Calu3 (cell line): ENCODE data around the gene C12orf50. TPM values are rescaled to one million over a fixed set of nuclear protein-coding genes. Genes with fewer than 3 reads are reported as not detected.

Experiments
- BruUV-seq: library from RNA; stranded (reverse); fragments of 400-500 nt; replicated peaks from 2 replicates; lab custom pipeline; 2021; lab: Mats Ljungman, UMichigan
- CTCF ChIA-PET: fragments of 300-600 bp; sonication (Branson Sonifier 250); formaldehyde crosslinking; loops from one replicate; lab custom pipeline; 2022; ENCODE audit warnings: antibody characterized with exemption; lab: Charles Lee
- DNase-seq: peaks from one replicate; pipeline ENCODE4 v3.0.0; 2022
- H3K27ac Mint-ChIP-seq: one replicate; pipeline ENCODE4 v1.8.0; 2022; ENCODE audit warnings: mixed read lengths; ENCODE audit not compliant: unreplicated experiment
- H3K27me3 Mint-ChIP-seq: one replicate; pipeline ENCODE4 v1.8.0; 2022; ENCODE audit warnings: mixed read lengths; ENCODE audit not compliant: unreplicated experiment
- H3K36me3 Mint-ChIP-seq: one replicate; pipeline ENCODE4 v1.8.0; 2022; ENCODE audit warnings: mild to moderate bottlenecking, moderate library complexity, mixed read lengths; ENCODE audit not compliant: insufficient read depth, unreplicated experiment
- H3K4me1 Mint-ChIP-seq: one replicate; pipeline ENCODE4 v1.8.0; 2022; ENCODE audit warnings: mild to moderate bottlenecking, low read depth, mixed read lengths; ENCODE audit not compliant: unreplicated experiment
- H3K4me3 Mint-ChIP-seq: one replicate; pipeline ENCODE4 v1.8.0; 2022; ENCODE audit warnings: mild to moderate bottlenecking, low read depth, moderate library complexity, mixed read lengths; ENCODE audit not compliant: unreplicated experiment
- H3K9me3 Mint-ChIP-seq: one replicate; pipeline ENCODE4 v1.8.0; 2022; ENCODE audit warnings: low read depth, mixed read lengths; ENCODE audit not compliant: unreplicated experiment
- CTCF ChIP-seq: fragments of 200-600 bp; IDR thresholded peaks from one replicate; pipeline ENCODE4 v1.8.0; 2022; ENCODE audit warnings: antibody characterized with exemption; ENCODE audit not compliant: unreplicated experiment
- intact Hi-C: fragments of 100-400 bp; cut with micrococcal nuclease; formaldehyde crosslinking; loops from one replicate; pipeline ENCODE4 v1.10.0; 2022; ENCODE audit not compliant: unreplicated experiment
- total RNA-seq: library from RNA; stranded (reverse); gene quantifications from 2 replicates; pipeline ENCODE4 v1.2.3, GENCODE V29; 2022

Gene C12orf50
- total RNA-seq, 1 experiment from 2014 or later: 0.33 TPM

- intact Hi-C loops: no loop called here
- DNase-seq: no peak
- Mint-ChIP-seq H3K4me1 (peaks cover 11% of the 10 kb centered on the region), H3K36me3 (peaks cover 23% of the 10 kb centered on the region), H3K4me3 (no peak overlapping the region), H3K27ac (no peak overlapping the region), H3K27me3 (no peaks in the 10 kb centered on the region), H3K9me3 (no peaks in the 10 kb centered on the region)
- no TSS peak for BruUV-seq
- TF ChIP-seq CTCF: no peak
- CTCF ChIA-PET: no interaction called here
Observed at GRCh38 chr12:88044035-88044434, 14.8 kb upstream of the C12orf50 start.

- Mint-ChIP-seq H3K9me3 (no peaks in the 10 kb centered on the region), H3K36me3 (peaks cover 20% of the 10 kb centered on the region), H3K4me3 (no peak overlapping the region), H3K27me3 (no peaks in the 10 kb centered on the region), H3K27ac (no peak overlapping the region), H3K4me1 (peaks cover 25% of the 10 kb centered on the region)
- CTCF ChIA-PET: no interaction called here
- no peak for DNase-seq
- intact Hi-C loops: no loop called here
- BruUV-seq: no TSS peak
- TF ChIP-seq CTCF: no peak
Observed at GRCh38 chr12:88037770-88038169, 8.6 kb upstream of the C12orf50 start.

- BruUV-seq: no TSS peak
- CTCF ChIA-PET: no interaction called here
Observed at GRCh38 chr12:88036353-88036965, 7.3 kb upstream of the C12orf50 start.

GRCh38 chr12:88035907-88036289 is 6.7 kb upstream of the C12orf50 start:
- intact Hi-C loops: no loop called here

More at GRCh38 chr12:88036353-88036965, 7.3 kb upstream of the C12orf50 start:
- H3K27me3 Mint-ChIP-seq: no peaks in the 10 kb centered on the region
- H3K4me3 Mint-ChIP-seq: peak overlapping the region; percentile 99
- no peak for TF ChIP-seq CTCF
- H3K27ac Mint-ChIP-seq: peak overlapping the region; percentile 73
- peak; percentile 9 for DNase-seq
- peaks cover 8% of the 10 kb centered on the region for H3K9me3 Mint-ChIP-seq
- H3K36me3 Mint-ChIP-seq: peaks cover 20% of the 10 kb centered on the region
- H3K4me1 Mint-ChIP-seq: peaks cover 25% of the 10 kb centered on the region
- intact Hi-C loops: no loop called here

More at GRCh38 chr12:88035907-88036289, 6.7 kb upstream of the C12orf50 start:
- H3K36me3 Mint-ChIP-seq: peaks cover 20% of the 10 kb centered on the region
- no peak for TF ChIP-seq CTCF
- H3K4me3 Mint-ChIP-seq: peak overlapping the region; percentile 99
- H3K27ac Mint-ChIP-seq: peak overlapping the region; percentile 77
- peak; percentile 9 for DNase-seq
- TSS peak; percentile 31 for BruUV-seq
- no peaks in the 10 kb centered on the region for H3K27me3 Mint-ChIP-seq
- peaks cover 8% of the 10 kb centered on the region for H3K9me3 Mint-ChIP-seq
- H3K4me1 Mint-ChIP-seq: peaks cover 25% of the 10 kb centered on the region
- CTCF ChIA-PET: interaction anchor here (0.6 kb wide), 2 partner anchors 557 to 1832 kb away, joined by 3 to 4 read pairs; no protein-coding TSS in a partner anchor
